GM19099 (cell line): Measurements from ENCODE around the gene CENPA.

Experiments used
- POLR2A ChIP-seq: IDR thresholded peaks from 3 replicates; pipeline ENCODE4 v1.6.1; 2011; ENCODE audit warnings: low read depth; ENCODE audit not compliant: insufficient read length; ENCODE audit errors: extremely low read depth

The CENPA gene

GRCh38 chr2:26809876-26810577 is 24.2 kb downstream of the CENPA start:
- TF ChIP-seq POLR2A = no peak

DNA sequence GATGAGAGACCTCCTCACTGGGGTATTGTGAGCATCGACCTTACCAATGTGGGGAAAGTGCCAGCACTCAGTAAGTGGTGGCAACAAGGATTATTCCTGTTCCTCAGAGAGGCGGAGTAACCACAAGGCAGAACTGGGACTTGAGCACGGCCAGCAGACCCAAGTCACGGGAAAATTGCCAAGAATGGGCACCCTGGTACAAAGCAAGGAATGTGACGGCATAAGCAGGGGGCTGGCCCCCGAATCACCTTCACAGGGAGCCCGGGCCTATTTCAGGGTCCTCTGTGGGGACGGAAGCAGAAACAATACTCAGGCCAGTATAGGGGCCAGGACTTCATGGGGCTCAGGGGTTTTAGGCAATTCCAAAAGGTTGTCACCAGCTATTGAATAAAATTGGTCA is 25.4 kb downstream of the CENPA start:
- TF ChIP-seq POLR2A = no peak

DNA sequence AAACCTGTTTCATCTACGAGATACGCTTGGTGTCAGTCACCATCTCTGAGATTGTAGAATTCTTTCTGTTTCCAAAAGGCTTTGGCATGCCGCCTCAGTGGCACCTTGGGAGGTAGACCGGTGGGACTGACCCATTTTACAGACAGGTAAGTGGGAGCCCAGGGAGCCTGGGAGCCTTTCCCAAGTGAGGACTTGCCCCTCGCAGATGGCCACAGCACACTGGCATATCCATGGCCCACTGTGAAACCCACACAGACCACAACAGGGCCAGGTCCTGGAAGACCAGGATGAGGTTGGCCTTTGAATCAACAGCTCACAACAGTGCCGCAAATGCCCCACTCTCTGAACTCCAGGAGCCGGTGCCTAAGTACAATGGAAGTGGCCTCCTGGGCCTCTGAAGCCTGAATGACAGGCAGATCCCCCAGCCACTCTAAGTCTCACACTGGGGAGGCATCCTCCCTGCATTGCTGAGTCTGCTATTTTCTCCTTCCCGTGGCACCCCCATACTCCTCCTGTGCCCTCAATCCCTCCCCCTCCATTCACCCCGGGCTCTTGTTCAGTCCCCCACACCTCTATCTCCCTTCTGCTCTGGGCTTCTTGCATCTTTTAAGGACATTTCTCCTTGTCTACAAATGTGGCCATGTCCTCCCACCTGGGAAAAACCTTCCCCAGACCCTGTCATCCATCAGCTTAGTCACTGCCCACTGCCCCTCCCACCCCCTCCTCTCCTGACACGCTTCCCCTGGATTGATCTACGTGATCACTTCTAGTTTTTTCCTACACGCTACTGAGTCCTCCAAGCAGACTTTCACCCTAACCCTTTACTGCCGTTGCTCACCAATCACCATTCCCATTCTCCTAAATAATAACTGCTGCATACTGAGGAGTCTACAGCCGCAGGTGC is 26.2 kb downstream of the CENPA start:
- TF ChIP-seq POLR2A = no peak

- TF ChIP-seq POLR2A = no peak
These were observed 26.9 kb downstream of the CENPA start for GRCh38 chr2:26812731-26813130.

DNA sequence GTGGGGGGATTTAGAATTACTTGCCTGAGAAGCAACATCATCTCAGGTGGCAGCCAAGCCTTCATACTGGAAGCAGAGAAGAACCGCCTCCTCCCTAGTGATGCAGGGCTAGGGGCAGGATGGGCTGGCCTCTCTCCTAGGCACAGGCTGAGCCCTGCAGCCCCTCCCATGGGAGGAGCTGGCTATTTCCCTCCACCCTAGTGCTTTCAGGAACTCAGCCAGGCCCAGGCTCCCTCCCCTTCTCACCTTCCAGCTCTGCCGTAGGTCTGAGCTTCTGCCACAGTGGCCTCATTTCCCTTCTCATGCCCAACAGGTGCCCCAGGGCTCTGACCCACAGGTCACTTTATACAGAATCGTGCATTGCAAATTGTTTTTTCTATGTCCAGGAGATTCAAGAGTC is 31.0 kb downstream of the CENPA start:
- no peak for TF ChIP-seq POLR2A

DNA sequence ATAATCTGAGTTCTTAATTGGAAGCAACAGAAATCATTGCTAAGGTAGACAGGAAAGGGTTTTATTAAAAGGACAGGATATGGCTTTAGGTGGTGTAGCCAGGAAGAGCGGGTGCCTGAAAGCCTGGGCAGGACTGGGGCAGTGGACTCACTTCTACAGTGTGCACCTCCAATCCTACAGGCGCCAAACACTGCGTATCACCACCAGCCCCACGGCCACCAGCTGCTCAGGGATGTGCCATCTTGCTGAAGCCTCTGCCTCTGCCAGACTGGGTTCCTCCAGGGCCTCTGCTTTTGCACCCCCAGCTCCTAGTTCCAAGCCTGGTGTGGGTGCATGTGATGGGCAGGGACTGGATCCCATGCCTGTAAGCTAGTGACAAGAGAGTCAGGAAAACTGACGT is 32.4 kb downstream of the CENPA start:
- no peak for TF ChIP-seq POLR2A

- TF ChIP-seq POLR2A = no peak
These were observed 33.1 kb downstream of the CENPA start for GRCh38 chr2:26818972-26819371.

DNA sequence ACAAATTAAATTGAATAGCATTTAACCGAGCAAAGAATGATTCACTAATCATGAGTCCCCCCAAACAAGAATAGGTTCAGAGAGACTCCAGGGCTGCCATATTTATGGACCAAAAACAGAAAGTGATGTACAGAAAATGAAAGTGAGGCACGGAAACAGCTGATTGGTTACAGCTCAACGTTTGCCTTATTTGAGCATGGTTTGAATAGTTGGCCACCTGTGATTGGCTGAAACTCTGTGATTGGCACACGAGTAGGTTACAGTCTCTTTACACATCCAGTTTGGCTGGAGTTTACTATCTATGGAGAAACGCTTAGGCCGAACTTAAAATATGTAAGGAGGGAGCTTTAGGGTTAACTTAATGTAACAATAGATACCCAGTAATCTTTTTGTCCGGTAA is 35.1 kb downstream of the CENPA start:
- no peak for TF ChIP-seq POLR2A

DNA sequence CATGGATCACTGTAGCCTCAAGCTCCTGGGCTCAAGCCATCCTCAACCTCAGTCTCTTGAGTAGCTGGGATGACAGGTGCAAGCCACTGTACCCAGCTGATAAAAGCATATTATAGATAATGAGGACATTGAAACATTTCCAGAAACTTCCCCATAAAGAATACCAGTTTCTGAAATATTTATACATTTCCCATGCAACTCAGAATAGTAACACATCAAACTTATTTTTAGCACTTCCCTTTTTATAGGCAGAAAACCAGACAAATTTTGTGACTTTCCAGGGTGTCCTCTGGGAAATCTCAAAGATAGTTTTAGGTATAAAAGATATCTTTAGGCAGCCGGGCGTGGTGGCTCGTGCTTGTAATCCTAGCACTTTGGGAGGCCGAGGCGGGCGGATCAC is 37.0 kb downstream of the CENPA start:
- no peak for TF ChIP-seq POLR2A

DNA sequence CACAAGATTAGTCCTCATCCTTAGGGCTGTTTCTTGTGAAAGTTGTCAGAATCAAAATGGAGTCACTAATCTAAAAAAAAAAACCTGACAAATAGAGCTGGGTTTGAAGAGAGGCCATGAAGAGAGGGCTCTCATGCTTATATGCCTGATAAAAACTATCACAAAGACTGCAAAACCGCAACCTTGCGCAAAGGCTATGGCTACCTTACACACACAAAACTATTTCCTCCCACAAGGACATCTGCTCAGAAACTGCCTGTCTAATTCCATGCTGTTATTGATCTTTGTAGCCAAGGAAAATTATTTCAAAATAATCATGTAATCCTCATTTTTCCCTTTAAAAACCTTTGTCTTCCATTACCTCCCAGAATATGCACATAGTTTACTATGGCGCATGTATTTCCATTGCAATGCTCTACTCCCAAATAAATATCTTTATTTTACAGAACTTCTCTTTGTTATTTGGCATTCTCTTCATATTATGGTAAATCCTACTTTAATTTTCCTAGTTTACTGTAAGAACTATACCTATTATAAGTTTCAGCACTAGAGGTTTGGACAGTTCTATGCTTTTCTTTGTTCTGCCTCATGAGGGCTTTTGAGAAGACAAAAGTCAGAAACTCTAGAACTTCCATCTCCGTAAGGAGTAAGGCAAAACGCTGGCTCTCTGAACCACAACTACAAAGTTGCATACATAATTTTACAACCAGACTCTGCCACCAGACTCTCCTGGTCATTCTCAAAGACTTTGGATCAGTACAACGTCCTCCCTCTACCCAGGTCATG is 52.5 kb downstream of the CENPA start:
- TF ChIP-seq POLR2A = no peak

- no peak for TF ChIP-seq POLR2A
These were observed 55.2 kb downstream of the CENPA start for GRCh38 chr2:26840937-26841610.

- no peak for TF ChIP-seq POLR2A
These were observed 57.2 kb downstream of the CENPA start for GRCh38 chr2:26843041-26843440.
